Smooth muscle cell (in vitro differentiated cells): ENCODE measurements around the gene PSMC4. TPM values are rescaled to one million over a fixed set of nuclear protein-coding genes. Genes with fewer than 3 reads are reported as not detected.

Source experiments
- DNase-seq: peaks from one replicate; lab custom pipeline; 2025; ENCODE audit not compliant: unreplicated experiment; lab: John Stamatoyannopoulos, UW
- H2AFZ ChIP-seq: fragments of 200-600 bp; sonication (generic); 2 replicates; pipeline ENCODE4 v1.6.0; 2016; ENCODE audit warnings: antibody characterized with exemption, low read depth, mild to moderate bottlenecking
- H3F3A ChIP-seq: fragments of 200-600 bp; sonication (generic); 2 replicates; pipeline ENCODE4 v1.6.0; 2017; ENCODE audit warnings: antibody characterized with exemption, low read depth
- H3K27ac ChIP-seq: fragments of 200-600 bp; sonication (generic); 2 replicates; pipeline ENCODE4 v1.5.1; 2016; ENCODE audit warnings: low read depth, mild to moderate bottlenecking
- H3K27me3 ChIP-seq: fragments of 200-600 bp; sonication (generic); 2 replicates; pipeline ENCODE4 v1.6.1; 2016; ENCODE audit warnings: low read depth, mild to moderate bottlenecking
- H3K36me3 ChIP-seq: fragments of 200-600 bp; sonication (generic); 2 replicates; pipeline ENCODE4 v1.5.1; 2016; ENCODE audit warnings: low read depth
- H3K4me1 ChIP-seq: fragments of 200-600 bp; sonication (generic); 2 replicates; pipeline ENCODE4 v1.5.1; 2016; ENCODE audit warnings: low read depth
- H3K4me2 ChIP-seq: fragments of 200-600 bp; sonication (generic); 2 replicates; pipeline ENCODE4 v1.6.0; 2016; ENCODE audit warnings: mild to moderate bottlenecking
- H3K4me3 ChIP-seq: fragments of 200-600 bp; sonication (generic); 2 replicates; pipeline ENCODE4 v1.5.1; 2016; ENCODE audit warnings: mild to moderate bottlenecking
- H3K79me2 ChIP-seq: fragments of 200-600 bp; sonication (generic); 2 replicates; pipeline ENCODE4 v1.6.0; 2016; ENCODE audit warnings: low read depth, mild to moderate bottlenecking
- H3K9ac ChIP-seq: fragments of 200-600 bp; sonication (generic); 2 replicates; pipeline ENCODE4 v1.6.0; 2016; ENCODE audit warnings: low read depth
- H3K9me3 ChIP-seq: fragments of 200-600 bp; sonication (generic); replicated peaks from 2 replicates; pipeline ENCODE4 v1.5.1; 2016; ENCODE audit warnings: low read depth
- H4K20me1 ChIP-seq: fragments of 200-600 bp; sonication (generic); 2 replicates; pipeline ENCODE4 v1.6.0; 2016; ENCODE audit warnings: low read depth
- whole genome bisulfite sequencing: methylation state at CpG from one replicate; pipeline ENCODE4 v1.1.7; 2016; ENCODE audit warnings: low lambda C conversion rate; 5-methylcytosine and 5-hydroxymethylcytosine counted together
- polyA plus RNA-seq: library from polyadenylated mRNA; unstranded; fragments of >200 nt; fragmentation: Nextera tagmentation; extraction: Ambion mirVana; gene quantifications from 2 replicates; pipeline ENCODE4 v1.2.1, GENCODE V29; 2016
- total RNA-seq: library from RNA; depleted of rRNA; stranded (reverse); fragments of >200 nt; gene quantifications from 2 replicates; pipeline ENCODE4 v1.2.3, GENCODE V29; 2014
- TF ChIP-seq, protein P1 (sequence below): fragments of 200-600 bp; sonication (generic); IDR thresholded peaks from 2 replicates; pipeline ENCODE4 v1.5.1; 2017; ENCODE audit warnings: borderline replicate concordance, mild to moderate bottlenecking, antibody characterized with exemption; ENCODE audit not compliant: insufficient read depth, poor library complexity, severe bottlenecking

Gene PSMC4
- total and polyA plus RNA-seq, 2 experiments from 2014 or later = 117 to 120 TPM

DNA sequence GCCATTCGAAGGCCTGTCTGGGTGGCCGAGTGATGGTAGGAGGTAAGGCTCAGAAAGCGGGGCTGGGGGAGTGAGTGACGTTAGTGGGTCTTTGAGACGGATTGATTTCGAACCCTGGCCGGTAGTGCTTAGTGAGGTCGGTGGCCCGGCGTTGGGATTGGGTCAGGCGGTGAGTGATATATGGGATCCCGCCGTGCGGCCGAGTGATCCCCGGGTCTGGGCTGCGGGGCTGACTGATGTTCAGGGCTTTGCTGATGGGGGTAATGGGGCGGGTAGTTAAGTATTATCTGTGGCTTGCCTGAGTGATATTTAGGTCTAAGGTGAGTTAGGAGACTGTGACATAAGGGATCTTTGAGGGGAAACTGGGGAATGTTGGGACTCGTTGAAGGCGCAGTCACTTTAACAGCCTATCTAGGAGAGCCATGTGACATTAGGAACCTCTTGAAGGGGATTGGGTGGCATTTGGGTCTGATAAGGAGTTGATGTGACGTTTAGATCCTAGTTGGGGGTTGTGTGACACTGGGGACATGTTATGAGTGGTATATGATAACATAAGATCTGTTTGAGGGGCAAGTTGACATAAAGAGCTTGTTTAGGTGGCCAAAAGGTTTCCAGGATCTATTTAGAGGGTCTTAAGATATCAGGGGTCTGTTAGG is 543 bp downstream of the PSMC4 start:
- peaks cover 30% of the 10 kb centered on the region for H3K79me2 ChIP-seq
- H3K4me3 ChIP-seq = peak overlapping the region; percentile 85
- H3K9ac ChIP-seq = peak overlapping the region; percentile 96
- peaks cover 5% of the 10 kb centered on the region for H3K4me1 ChIP-seq
- no peak for DNase-seq
- TF ChIP-seq, protein P1, sequence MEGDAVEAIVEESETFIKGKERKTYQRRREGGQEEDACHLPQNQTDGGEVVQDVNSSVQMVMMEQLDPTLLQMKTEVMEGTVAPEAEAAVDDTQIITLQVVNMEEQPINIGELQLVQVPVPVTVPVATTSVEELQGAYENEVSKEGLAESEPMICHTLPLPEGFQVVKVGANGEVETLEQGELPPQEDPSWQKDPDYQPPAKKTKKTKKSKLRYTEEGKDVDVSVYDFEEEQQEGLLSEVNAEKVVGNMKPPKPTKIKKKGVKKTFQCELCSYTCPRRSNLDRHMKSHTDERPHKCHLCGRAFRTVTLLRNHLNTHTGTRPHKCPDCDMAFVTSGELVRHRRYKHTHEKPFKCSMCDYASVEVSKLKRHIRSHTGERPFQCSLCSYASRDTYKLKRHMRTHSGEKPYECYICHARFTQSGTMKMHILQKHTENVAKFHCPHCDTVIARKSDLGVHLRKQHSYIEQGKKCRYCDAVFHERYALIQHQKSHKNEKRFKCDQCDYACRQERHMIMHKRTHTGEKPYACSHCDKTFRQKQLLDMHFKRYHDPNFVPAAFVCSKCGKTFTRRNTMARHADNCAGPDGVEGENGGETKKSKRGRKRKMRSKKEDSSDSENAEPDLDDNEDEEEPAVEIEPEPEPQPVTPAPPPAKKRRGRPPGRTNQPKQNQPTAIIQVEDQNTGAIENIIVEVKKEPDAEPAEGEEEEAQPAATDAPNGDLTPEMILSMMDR = no peak
- H4K20me1 ChIP-seq = peaks cover 3% of the 10 kb centered on the region
- peak overlapping the region; percentile 86 for H3K4me2 ChIP-seq
- H2AFZ ChIP-seq = peak overlapping the region; percentile 77
- peak overlapping the region; percentile 73 for H3K27ac ChIP-seq
- H3K9me3 ChIP-seq = no peaks in the 10 kb centered on the region
- no peaks in the 10 kb centered on the region for H3F3A ChIP-seq
- H3K27me3 ChIP-seq = no peaks in the 10 kb centered on the region
- WGBS = 3% methylated on average over 21 of the region's 21 CpGs
- H3K36me3 ChIP-seq = peaks cover 13% of the 10 kb centered on the region

DNA sequence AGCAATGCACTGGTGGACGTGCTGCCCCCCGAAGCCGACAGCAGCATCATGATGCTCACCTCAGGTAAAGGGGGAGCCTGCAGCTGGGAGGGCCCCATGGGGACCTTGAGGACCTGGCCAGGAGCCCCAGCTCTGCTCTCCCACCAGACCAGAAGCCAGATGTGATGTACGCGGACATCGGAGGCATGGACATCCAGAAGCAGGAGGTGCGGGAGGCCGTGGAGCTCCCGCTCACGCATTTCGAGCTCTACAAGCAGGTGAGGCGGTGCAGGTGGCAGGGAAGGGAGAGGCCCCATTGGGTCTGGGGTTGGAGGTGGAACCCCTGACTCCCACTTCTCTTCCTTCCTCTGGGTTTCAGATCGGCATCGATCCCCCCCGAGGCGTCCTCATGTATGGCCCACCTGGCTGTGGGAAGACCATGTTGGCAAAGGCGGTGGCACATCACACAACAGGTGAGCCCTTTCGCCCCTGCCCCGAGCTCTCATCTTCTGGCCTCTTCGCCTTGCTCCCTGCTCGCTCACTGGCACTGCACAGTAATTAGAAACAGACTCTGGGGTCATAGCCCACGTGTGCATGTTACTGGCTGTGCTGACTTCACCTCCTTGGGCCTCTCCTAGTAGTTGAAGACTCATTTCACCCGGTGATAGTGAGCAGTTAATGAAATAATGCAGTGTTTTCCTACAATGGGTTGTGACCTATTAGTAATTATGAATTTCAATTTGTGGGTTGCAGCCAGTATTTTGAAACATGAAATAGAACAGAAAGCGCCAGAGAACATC is 3.6 kb downstream of the PSMC4 start:
- H3K36me3 ChIP-seq = peaks cover 32% of the 10 kb centered on the region
- H3K79me2 ChIP-seq = peaks cover 30% of the 10 kb centered on the region
- TF ChIP-seq, protein P1 = no peak
- no peak overlapping the region for H2AFZ ChIP-seq
- H3K9ac ChIP-seq = no peak overlapping the region
- no peaks in the 10 kb centered on the region for H3K9me3 ChIP-seq
- H3K27me3 ChIP-seq = no peaks in the 10 kb centered on the region
- no peak overlapping the region for H3K27ac ChIP-seq
- H4K20me1 ChIP-seq = peaks cover 3% of the 10 kb centered on the region
- 97% methylated on average over 24 of the region's 24 CpGs for WGBS
- DNase-seq = no peak
- no peak overlapping the region for H3K4me2 ChIP-seq
- no peaks in the 10 kb centered on the region for H3F3A ChIP-seq
- H3K4me1 ChIP-seq = peaks cover 5% of the 10 kb centered on the region
- H3K4me3 ChIP-seq = no peak overlapping the region

DNA sequence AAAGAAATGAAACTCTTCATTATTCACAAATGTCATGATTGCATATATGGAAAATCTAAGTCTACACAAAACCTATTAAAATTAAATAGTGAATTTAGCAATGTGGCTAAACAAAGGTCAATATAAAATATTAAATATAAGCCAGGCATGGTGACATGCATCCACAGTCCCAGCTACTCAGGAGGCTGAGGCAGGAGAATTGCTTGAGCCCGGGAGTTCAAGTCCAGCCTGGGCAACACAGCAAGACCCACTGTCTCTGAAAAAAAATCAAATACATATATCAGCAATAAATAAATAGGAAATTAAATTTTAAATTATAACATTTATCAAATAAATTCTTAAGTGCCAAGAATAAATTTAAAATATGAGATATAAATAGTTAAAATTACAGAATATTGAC is 11.9 kb downstream of the PSMC4 start:
- no peak overlapping the region for H3K4me2 ChIP-seq

More for the DNA sequence above, 11.9 kb downstream of the PSMC4 start:
- H3K9ac ChIP-seq = no peak overlapping the region
- H3K36me3 ChIP-seq = peaks cover 23% of the 10 kb centered on the region
- no peak overlapping the region for H2AFZ ChIP-seq
- no peak overlapping the region for H3K4me3 ChIP-seq
- H3K79me2 ChIP-seq = peaks cover 15% of the 10 kb centered on the region
- WGBS = 100% methylated on average over 1 of the region's 1 CpG
- no peaks in the 10 kb centered on the region for H4K20me1 ChIP-seq
- peaks cover 15% of the 10 kb centered on the region for H3K9me3 ChIP-seq
- no peaks in the 10 kb centered on the region for H3F3A ChIP-seq
- H3K4me1 ChIP-seq = no peaks in the 10 kb centered on the region
- no peak overlapping the region for H3K27ac ChIP-seq
- TF ChIP-seq, protein P1 = no peak
- DNase-seq = no peak
- H3K27me3 ChIP-seq = no peaks in the 10 kb centered on the region
